Lower leg skin (tissue), 4 donors: ENCODE data around the gene IL17RC. TPM values are rescaled to one million over a fixed set of nuclear protein-coding genes. Genes with fewer than 3 reads are reported as not detected.

ENCODE experiments used
- DNase-seq, 2 donors: peaks; one replicate each; pipeline ENCODE4 v3.0.0-alpha.2; 2019; ENCODE audit warnings: low spot score in 2 of 2
- H3K4me3 ChIP-seq: fragments of 200-600 bp; sonication (generic); 2 replicates; pipeline ENCODE4 v1.5.1; 2017; ENCODE audit warnings: mild to moderate bottlenecking, low read depth; ENCODE audit not compliant: poor library complexity, severe bottlenecking
- CTCF ChIP-seq, 3 donors: fragments of 450-650 bp; IDR thresholded peaks; one replicate each; pipeline ENCODE4 v1.5.1; 2016; ENCODE audit warnings: antibody characterized with exemption in 3 of 3, mild to moderate bottlenecking in 3 of 3, moderate library complexity in 2 of 3
- POLR2A ChIP-seq, 2 donors: fragments of 450-650 bp; IDR thresholded peaks; one replicate each; pipeline ENCODE4 v1.6.1; 2016 to 2017; ENCODE audit warnings: antibody characterized with exemption in 2 of 2, mild to moderate bottlenecking in 1 of 2, moderate library complexity in 1 of 2
- WGBS, 2 donors: methylation state at CpG; one replicate each; pipeline ENCODE4 v1.1.5; 2018; 5-methylcytosine and 5-hydroxymethylcytosine counted together
- intact Hi-C: fragments of 100-400 bp; cut with DNase I; formaldehyde crosslinking; loops from one replicate; pipeline ENCODE4 v1.15.0; 2023; ENCODE audit warnings: low total_unique reads
- total RNA-seq, 4 donors: library from RNA; depleted of rRNA; stranded (reverse); fragments of >200 nt; gene quantifications; one replicate each; pipeline ENCODE4 v1.1.0, GENCODE V29; 2016

The IL17RC gene
- total RNA-seq, 4 donors from 2014 or later, result 95.5 to 155 (median 113) TPM

- 36 to 40% methylated on average over 7 of the region's 7 CpGs for WGBS, 2 donors
- intact Hi-C loops, result loop anchor here (10.0 kb wide), 1 partner anchor 62 kb away; no protein-coding TSS in a partner anchor
- no peak overlapping the region for H3K4me3 ChIP-seq
- no peak for DNase-seq
- TF ChIP-seq CTCF (IDR thresholded peaks at IDR 0.05) (no peak), POLR2A (IDR thresholded peaks at IDR 0.05) (no peak)
Measured at GRCh38 chr3:9916346-9916733, 558 bp upstream of the IL17RC start.

GRCh38 chr3:9917820-9918219, 922 bp downstream of the IL17RC start:
- WGBS, 2 donors, result 48 to 49% methylated on average over 8 to 9 of the region's 10 CpGs
- TF ChIP-seq CTCF (IDR thresholded peaks at IDR 0.05) (no peak), POLR2A (IDR thresholded peaks at IDR 0.05) (no peak)
- intact Hi-C loops, result loop anchor here (10.0 kb wide), 1 partner anchor 63 kb away; no protein-coding TSS in a partner anchor
- no peak for DNase-seq
- H3K4me3 ChIP-seq, result no peak overlapping the region

GRCh38 chr3:9918261-9919038, 1.6 kb downstream of the IL17RC start:
- no peak overlapping the region for H3K4me3 ChIP-seq
- 91 to 93% methylated on average over 8 of the region's 8 CpGs for WGBS, 2 donors
- intact Hi-C loops, result loop anchor here (10.0 kb wide), 1 partner anchor 64 kb away; no protein-coding TSS in a partner anchor
- TF ChIP-seq POLR2A (IDR thresholded peaks at IDR 0.05), result no peak
- no peak for TF ChIP-seq CTCF (IDR thresholded peaks at IDR 0.05)
- DNase-seq, result no peak

- intact Hi-C loops, result no loop called here
- 92 to 94% methylated on average over 10 to 18 of the region's 23 CpGs for WGBS, 2 donors
- no peak for DNase-seq
- no peak for TF ChIP-seq POLR2A (IDR thresholded peaks at IDR 0.05)
- TF ChIP-seq CTCF (IDR thresholded peaks at IDR 0.05), result no peak
- H3K4me3 ChIP-seq, result no peak overlapping the region
Measured at GRCh38 chr3:9928158-9928557, 11.3 kb downstream of the IL17RC start.

GRCh38 chr3:9930804-9931418, 14.0 kb downstream of the IL17RC start:
- intact Hi-C loops, result no loop called here
- WGBS, 2 donors, result 91% methylated on average over 4 of the region's 4 CpGs
- no peak overlapping the region for H3K4me3 ChIP-seq
- no peak for TF ChIP-seq POLR2A (IDR thresholded peaks at IDR 0.05)
- DNase-seq, result no peak

- intact Hi-C loops, result no loop called here
Measured at GRCh38 chr3:9932535-9932842, 15.6 kb downstream of the IL17RC start.

More at GRCh38 chr3:9932535-9932842, 15.6 kb downstream of the IL17RC start:
- no peak for TF ChIP-seq CTCF (IDR thresholded peaks at IDR 0.05)
- TF ChIP-seq POLR2A (IDR thresholded peaks at IDR 0.05), result no peak
- DNase-seq, result no peak
- WGBS, 2 donors, result 1 to 3% methylated on average over 11 to 13 of the region's 13 CpGs
- H3K4me3 ChIP-seq, result no peak overlapping the region
